Smooth muscle cell (in vitro differentiated cells): ENCODE results near the gene HIGD1A. TPM values are rescaled to one million over a fixed set of nuclear protein-coding genes. Genes with fewer than 3 reads are reported as not detected.

ENCODE experiments used
- DNase-seq: peaks from one replicate; lab custom pipeline; 2025; ENCODE audit not compliant: unreplicated experiment; lab: John Stamatoyannopoulos, UW
- H2AFZ ChIP-seq: fragments of 200-600 bp; sonication (generic); 2 replicates; pipeline ENCODE4 v1.6.0; 2016; ENCODE audit warnings: antibody characterized with exemption, low read depth, mild to moderate bottlenecking
- H3F3A ChIP-seq: fragments of 200-600 bp; sonication (generic); 2 replicates; pipeline ENCODE4 v1.6.0; 2017; ENCODE audit warnings: antibody characterized with exemption, low read depth
- H3K27ac ChIP-seq: fragments of 200-600 bp; sonication (generic); 2 replicates; pipeline ENCODE4 v1.5.1; 2016; ENCODE audit warnings: low read depth, mild to moderate bottlenecking
- H3K27me3 ChIP-seq: fragments of 200-600 bp; sonication (generic); 2 replicates; pipeline ENCODE4 v1.6.1; 2016; ENCODE audit warnings: low read depth, mild to moderate bottlenecking
- H3K36me3 ChIP-seq: fragments of 200-600 bp; sonication (generic); 2 replicates; pipeline ENCODE4 v1.5.1; 2016; ENCODE audit warnings: low read depth
- H3K4me1 ChIP-seq: fragments of 200-600 bp; sonication (generic); 2 replicates; pipeline ENCODE4 v1.5.1; 2016; ENCODE audit warnings: low read depth
- H3K4me2 ChIP-seq: fragments of 200-600 bp; sonication (generic); 2 replicates; pipeline ENCODE4 v1.6.0; 2016; ENCODE audit warnings: mild to moderate bottlenecking
- H3K4me3 ChIP-seq: fragments of 200-600 bp; sonication (generic); 2 replicates; pipeline ENCODE4 v1.5.1; 2016; ENCODE audit warnings: mild to moderate bottlenecking
- H3K79me2 ChIP-seq: fragments of 200-600 bp; sonication (generic); 2 replicates; pipeline ENCODE4 v1.6.0; 2016; ENCODE audit warnings: low read depth, mild to moderate bottlenecking
- H3K9ac ChIP-seq: fragments of 200-600 bp; sonication (generic); 2 replicates; pipeline ENCODE4 v1.6.0; 2016; ENCODE audit warnings: low read depth
- H3K9me3 ChIP-seq: fragments of 200-600 bp; sonication (generic); replicated peaks from 2 replicates; pipeline ENCODE4 v1.5.1; 2016; ENCODE audit warnings: low read depth
- H4K20me1 ChIP-seq: fragments of 200-600 bp; sonication (generic); 2 replicates; pipeline ENCODE4 v1.6.0; 2016; ENCODE audit warnings: low read depth
- CTCF ChIP-seq: fragments of 200-600 bp; sonication (generic); IDR thresholded peaks from 2 replicates; pipeline ENCODE4 v1.5.1; 2017; ENCODE audit warnings: borderline replicate concordance, mild to moderate bottlenecking, antibody characterized with exemption; ENCODE audit not compliant: insufficient read depth, poor library complexity, severe bottlenecking
- WGBS: methylation state at CpG from one replicate; pipeline ENCODE4 v1.1.7; 2016; ENCODE audit warnings: low lambda C conversion rate; 5-methylcytosine and 5-hydroxymethylcytosine counted together
- polyA plus RNA-seq: library from polyadenylated mRNA; unstranded; fragments of >200 nt; fragmentation: Nextera tagmentation; extraction: Ambion mirVana; gene quantifications from 2 replicates; pipeline ENCODE4 v1.2.1, GENCODE V29; 2016
- total RNA-seq: library from RNA; depleted of rRNA; stranded (reverse); fragments of >200 nt; gene quantifications from 2 replicates; pipeline ENCODE4 v1.2.3, GENCODE V29; 2014

The HIGD1A gene
- total and polyA plus RNA-seq, 2 experiments from 2014 or later, result 159 to 339 TPM

GRCh38 chr3:42764561-42765295 is 39.6 kb downstream of the HIGD1A start:
- no peak overlapping the region for H3K27ac ChIP-seq
- no peaks in the 10 kb centered on the region for H3F3A ChIP-seq
- no peak for TF ChIP-seq CTCF
- no peaks in the 10 kb centered on the region for H3K36me3 ChIP-seq
- no peaks in the 10 kb centered on the region for H4K20me1 ChIP-seq
- H3K9ac ChIP-seq, result no peak overlapping the region
- H3K4me2 ChIP-seq, result no peak overlapping the region
- H3K4me3 ChIP-seq, result no peak overlapping the region
- H3K27me3 ChIP-seq, result no peaks in the 10 kb centered on the region
- WGBS, result 79% methylated on average over 3 of the region's 3 CpGs
- H3K9me3 ChIP-seq, result no peaks in the 10 kb centered on the region
- no peaks in the 10 kb centered on the region for H3K4me1 ChIP-seq
- no peaks in the 10 kb centered on the region for H3K79me2 ChIP-seq
- no peak overlapping the region for H2AFZ ChIP-seq
- no peak for DNase-seq

- H4K20me1 ChIP-seq, result no peaks in the 10 kb centered on the region
- DNase-seq, result no peak
- no peaks in the 10 kb centered on the region for H3F3A ChIP-seq
- H3K79me2 ChIP-seq, result no peaks in the 10 kb centered on the region
- no peaks in the 10 kb centered on the region for H3K4me1 ChIP-seq
- TF ChIP-seq CTCF, result no peak
- H2AFZ ChIP-seq, result no peak overlapping the region
- no peaks in the 10 kb centered on the region for H3K9me3 ChIP-seq
- no peaks in the 10 kb centered on the region for H3K27me3 ChIP-seq
- no peak overlapping the region for H3K9ac ChIP-seq
- no peak overlapping the region for H3K4me3 ChIP-seq
- H3K4me2 ChIP-seq, result no peak overlapping the region
- H3K27ac ChIP-seq, result no peak overlapping the region
- no peaks in the 10 kb centered on the region for H3K36me3 ChIP-seq
- 81% methylated on average over 3 of the region's 3 CpGs for WGBS
Observed at GRCh38 chr3:42764115-42764514, 40.2 kb downstream of the HIGD1A start.

- H2AFZ ChIP-seq, result no peak overlapping the region
- H3K9me3 ChIP-seq, result no peaks in the 10 kb centered on the region
- no peaks in the 10 kb centered on the region for H3K79me2 ChIP-seq
- no peak for TF ChIP-seq CTCF
- no peak for DNase-seq
- H3K4me1 ChIP-seq, result no peaks in the 10 kb centered on the region
- no peak overlapping the region for H3K4me3 ChIP-seq
- H3F3A ChIP-seq, result no peaks in the 10 kb centered on the region
- no peaks in the 10 kb centered on the region for H4K20me1 ChIP-seq
- no peak overlapping the region for H3K4me2 ChIP-seq
- WGBS, result 80% methylated on average over 2 of the region's 2 CpGs
- no peaks in the 10 kb centered on the region for H3K27me3 ChIP-seq
- H3K27ac ChIP-seq, result no peak overlapping the region
- H3K9ac ChIP-seq, result no peak overlapping the region
- no peaks in the 10 kb centered on the region for H3K36me3 ChIP-seq
Observed at GRCh38 chr3:42763021-42763420, 41.3 kb downstream of the HIGD1A start.
